CD14-positive monocyte (primary cell): Measurements from ENCODE around the gene YDJC. TPM values are rescaled to one million over a fixed set of nuclear protein-coding genes. Genes with fewer than 3 reads are reported as not detected.

ENCODE experiments used
- DNase-seq, 3 donors: peaks; one replicate each; pipeline ENCODE4 v3.0.0-alpha.2; 2011 to 2022
- H2AFZ ChIP-seq: 2 replicates; pipeline ENCODE4 v1.6.0; 2012; ENCODE audit warnings: mild to moderate bottlenecking, low read depth, low read length, inconsistent platforms; ENCODE audit not compliant: insufficient read depth, poor library complexity, severe bottlenecking
- H3K27ac ChIP-seq, 2 donors: 1 replicate in 1 of 2; 2 replicates in 1 of 2; pipeline ENCODE4 v1.5.1; 2012 to 2013; ENCODE audit warnings: low read length in 2 of 2, control low read depth in 1 of 2, inconsistent platforms in 1 of 2, low read depth in 1 of 2, mild to moderate bottlenecking in 1 of 2
- H3K27me3 ChIP-seq, 2 donors: one replicate each; pipeline versions ENCODE4 v1.6.0 to v1.6.1; 2011 to 2013; ENCODE audit warnings: low read length in 2 of 2; ENCODE audit not compliant: control insufficient read depth in 2 of 2, insufficient read depth in 2 of 2
- H3K36me3 ChIP-seq, 2 donors: replicated peaks in 1 of 2; 1 replicate in 1 of 2; 2 replicates in 1 of 2; pipeline versions ENCODE4 v1.5.1 to v1.6.1; 2012 to 2013; ENCODE audit warnings: low read length in 2 of 2, control low read depth in 1 of 2, inconsistent platforms in 1 of 2, mild to moderate bottlenecking in 1 of 2; ENCODE audit not compliant: insufficient read depth in 2 of 2, control insufficient read depth in 1 of 2
- H3K4me1 ChIP-seq, 2 donors: 1 replicate in 1 of 2; 2 replicates in 1 of 2; pipeline versions ENCODE4 v1.5.1 to v1.6.1; 2012 to 2013; ENCODE audit warnings: low read length in 2 of 2, control low read depth in 1 of 2, inconsistent platforms in 1 of 2, mild to moderate bottlenecking in 1 of 2, moderate library complexity in 1 of 2; ENCODE audit not compliant: insufficient read depth in 2 of 2, control insufficient read depth in 1 of 2
- H3K4me2 ChIP-seq: replicated peaks from 2 replicates; pipeline ENCODE3; 2012; ENCODE audit warnings: low read length, moderate library complexity, mild to moderate bottlenecking; ENCODE audit not compliant: poor library complexity, severe bottlenecking; ENCODE audit errors: extremely low read depth
- H3K4me3 ChIP-seq, 3 experiments: fragments of 200-600 bp in 1 of 3; sonication (generic) in 1 of 3; replicated peaks in 1 of 3; 1 replicate in 2 of 3; 2 replicates in 1 of 3; pipeline ENCODE4 v1.5.1; 2011 to 2013; ENCODE audit warnings: low read length in 3 of 3, mild to moderate bottlenecking in 3 of 3, control low read depth in 2 of 3, low read depth in 2 of 3, inconsistent platforms in 1 of 3, moderate library complexity in 1 of 3
- H3K79me2 ChIP-seq: 2 replicates; pipeline ENCODE4 v1.6.0; 2012; ENCODE audit warnings: mild to moderate bottlenecking, control low read depth, inconsistent platforms, low read length, moderate library complexity; ENCODE audit not compliant: insufficient read depth
- H3K9ac ChIP-seq: 2 replicates; pipeline ENCODE4 v1.6.0; 2017; ENCODE audit warnings: low read length, mild to moderate bottlenecking; ENCODE audit not compliant: insufficient read depth, poor library complexity, severe bottlenecking
- H3K9me3 ChIP-seq, 2 donors: replicated peaks in 1 of 2; 1 replicate in 1 of 2; 2 replicates in 1 of 2; pipeline versions ENCODE4 v1.5.1 to v1.6.1; 2012 to 2013; ENCODE audit warnings: low read length in 2 of 2, control low read depth in 1 of 2; ENCODE audit not compliant: control insufficient read depth in 1 of 2, insufficient read depth in 1 of 2
- H4K20me1 ChIP-seq: 2 replicates; pipeline ENCODE4 v1.6.0; 2012; ENCODE audit warnings: mild to moderate bottlenecking, low read length, control low read depth, moderate library complexity; ENCODE audit not compliant: insufficient read depth
- H3K27ac Mint-ChIP-seq, 7 donors: one replicate each; pipeline ENCODE4 v1.8.0; 2020; ENCODE audit warnings: mild to moderate bottlenecking in 7 of 7, mixed read lengths in 7 of 7, moderate library complexity in 6 of 7, inconsistent platforms in 2 of 7
- H3K27me3 Mint-ChIP-seq, 3 donors: one replicate each; pipeline ENCODE4 v1.8.0; 2021 to 2022; ENCODE audit warnings: low read depth in 3 of 3, mild to moderate bottlenecking in 3 of 3, mixed read lengths in 3 of 3, moderate library complexity in 3 of 3, inconsistent platforms in 1 of 3
- H3K36me3 Mint-ChIP-seq, 2 donors: one replicate each; pipeline ENCODE4 v1.8.0; 2020; ENCODE audit warnings: mixed read lengths in 2 of 2, inconsistent platforms in 1 of 2, mild to moderate bottlenecking in 1 of 2
- H3K4me1 Mint-ChIP-seq: one replicate; pipeline ENCODE4 v1.8.0; 2020; ENCODE audit warnings: mild to moderate bottlenecking, mixed read lengths
- H3K4me3 Mint-ChIP-seq, 2 donors: one replicate each; pipeline ENCODE4 v1.8.0; 2020; ENCODE audit warnings: mild to moderate bottlenecking in 2 of 2, mixed read lengths in 2 of 2, moderate library complexity in 1 of 2
- H3K9me3 Mint-ChIP-seq, 7 donors: one replicate each; pipeline ENCODE4 v1.8.0; 2020 to 2022; ENCODE audit warnings: mixed read lengths in 7 of 7, mild to moderate bottlenecking in 6 of 7, moderate library complexity in 6 of 7, inconsistent platforms in 2 of 7
- CTCF ChIP-seq: fragments of 200-600 bp; IDR thresholded peaks from one replicate; pipeline ENCODE4 v1.8.0; 2022; ENCODE audit warnings: antibody characterized with exemption, mild to moderate bottlenecking
- WGBS: methylation state at CpG from one replicate; pipeline ENCODE4 v1.1.5; 2013; ENCODE audit warnings: missing lambda C conversion rate; ENCODE audit not compliant: insufficient coverage; 5-methylcytosine and 5-hydroxymethylcytosine counted together
- intact Hi-C, 2 donors: fragments of 100-400 bp; cut with micrococcal nuclease; formaldehyde crosslinking; loops; one replicate each; pipeline versions ENCODE4 v1.15.0 to v1.15.1; 2023
- polyA plus RNA-seq, 3 donors: library from polyadenylated mRNA; depleted of rRNA in 1 of 3; unstranded in 2 of 3; stranded (reverse) in 1 of 3; fragments of 300-500 nt in 2 of 3; fragments of >200 nt in 1 of 3; fragmentation: Illumina TruSeq in 2 of 3; gene quantifications; 1 replicate in 2 of 3; 2 replicates in 1 of 3; pipeline ENCODE4 v1.2.3, GENCODE V29; 2012 to 2021

Gene YDJC
- polyA plus RNA-seq, 3 donors = 26.5 to 32.9 (median 26.7) TPM

DNA sequence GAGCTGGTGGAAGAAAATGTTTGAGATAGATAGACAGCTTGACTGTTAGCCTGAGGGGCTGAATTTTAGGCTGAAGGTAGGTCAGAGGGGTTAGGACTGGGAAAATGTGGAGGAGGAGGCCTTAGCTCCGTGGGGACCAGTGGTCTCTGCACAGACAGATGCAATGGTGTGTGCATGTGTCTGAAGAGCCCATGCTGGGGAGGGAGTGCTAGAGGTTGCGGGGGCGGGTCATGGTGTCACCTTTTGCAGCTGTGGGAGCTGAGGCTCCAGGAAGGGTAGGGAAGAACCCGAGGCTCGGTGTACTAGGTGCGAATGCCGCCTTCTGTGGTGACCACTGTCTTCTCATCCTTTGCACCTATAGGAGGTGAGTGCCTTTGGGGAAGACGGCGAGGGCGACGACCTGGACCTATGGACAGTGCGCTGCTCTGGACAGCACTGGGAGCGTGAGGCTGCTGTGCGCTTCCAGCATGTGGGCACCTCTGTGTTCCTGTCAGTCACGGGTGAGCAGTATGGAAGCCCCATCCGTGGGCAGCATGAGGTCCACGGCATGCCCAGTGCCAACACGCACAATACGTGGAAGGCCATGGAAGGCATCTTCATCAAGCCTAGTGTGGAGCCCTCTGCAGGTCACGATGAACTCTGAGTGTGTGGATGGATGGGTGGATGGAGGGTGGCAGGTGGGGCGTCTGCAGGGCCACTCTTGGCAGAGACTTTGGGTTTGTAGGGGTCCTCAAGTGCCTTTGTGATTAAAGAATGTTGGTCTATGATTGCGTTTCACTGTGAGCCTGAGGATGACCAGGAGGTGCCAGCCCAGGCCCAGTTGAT, 13.9 kb upstream of the YDJC start:
- intact Hi-C loops = no loop called here
- H3K4me3 ChIP-seq = peak overlapping the region in 1 of 3 experiments; percentile 71
- H2AFZ ChIP-seq = no peak overlapping the region
- no peak for DNase-seq
- H4K20me1 ChIP-seq = peaks cover 17% of the 10 kb centered on the region
- H3K9ac ChIP-seq = no peak overlapping the region
- no peak overlapping the region for H3K27ac ChIP-seq
- H3K36me3 Mint-ChIP-seq = peaks cover 18 to 35% of the 10 kb centered on the region in 2 donors
- no peak for TF ChIP-seq CTCF
- H3K4me1 ChIP-seq = peaks cover 24 to 27% of the 10 kb centered on the region in 2 donors
- H3K27ac Mint-ChIP-seq = peak overlapping the region in 1 of 7 donors; percentile 78
- H3K36me3 ChIP-seq = peaks cover 0 to 10% of the 10 kb centered on the region in 2 donors
- peak overlapping the region; percentile 79 for H3K4me2 ChIP-seq
- H3K27me3 ChIP-seq = no peaks in the 10 kb centered on the region
- H3K9me3 Mint-ChIP-seq = peaks cover 0 to 1% (median 0%) of the 10 kb centered on the region in 7 donors
- peaks cover 31% of the 10 kb centered on the region for H3K4me1 Mint-ChIP-seq
- 94% methylated on average over 16 of the region's 22 CpGs for WGBS
- peak overlapping the region; percentile 78 to 86 for H3K4me3 Mint-ChIP-seq
- H3K27me3 Mint-ChIP-seq = peaks cover 0 to 3% (median 1%) of the 10 kb centered on the region in 3 donors
- no peaks in the 10 kb centered on the region for H3K9me3 ChIP-seq
- peaks cover 13% of the 10 kb centered on the region for H3K79me2 ChIP-seq

- Mint-ChIP-seq H3K27ac (peak overlapping the region; percentile 65 to 87 (median 85)), H3K36me3 (peaks cover 16 to 30% of the 10 kb centered on the region in 2 donors), H3K4me1 (peaks cover 31% of the 10 kb centered on the region), H3K27me3 (peaks cover 0 to 3% (median 1%) of the 10 kb centered on the region in 3 donors), H3K9me3 (peaks cover 0 to 1% (median 0%) of the 10 kb centered on the region in 7 donors), H3K4me3 (peak overlapping the region; percentile 78 to 86)
- H4K20me1 ChIP-seq = peaks cover 17% of the 10 kb centered on the region
- H3K79me2 ChIP-seq = peaks cover 13% of the 10 kb centered on the region
- 0% methylated on average over 55 of the region's 56 CpGs for WGBS
- peak; percentile 69 for TF ChIP-seq CTCF
- no peaks in the 10 kb centered on the region for H3K27me3 ChIP-seq
- peak overlapping the region; percentile 53 to 89 for H3K27ac ChIP-seq
- H3K4me1 ChIP-seq = peaks cover 24 to 27% of the 10 kb centered on the region in 2 donors
- peaks cover 0 to 9% of the 10 kb centered on the region in 2 donors for H3K36me3 ChIP-seq
- H3K9me3 ChIP-seq = no peaks in the 10 kb centered on the region
- peak overlapping the region; percentile 91 for H3K9ac ChIP-seq
- peak in 2 of 3 donors; percentile 46 to 50 for DNase-seq
- H2AFZ ChIP-seq = peak overlapping the region; percentile 84
- H3K4me3 ChIP-seq = peak overlapping the region; percentile 50 to 71 (median 69)
- intact Hi-C loops = no loop called here
- H3K4me2 ChIP-seq = peak overlapping the region; percentile 79
These were observed 13.0 kb upstream of the YDJC start for GRCh38 chr22:21642584-21643448.
